ENCODE results near the gene NCAPG2.

DNA sequence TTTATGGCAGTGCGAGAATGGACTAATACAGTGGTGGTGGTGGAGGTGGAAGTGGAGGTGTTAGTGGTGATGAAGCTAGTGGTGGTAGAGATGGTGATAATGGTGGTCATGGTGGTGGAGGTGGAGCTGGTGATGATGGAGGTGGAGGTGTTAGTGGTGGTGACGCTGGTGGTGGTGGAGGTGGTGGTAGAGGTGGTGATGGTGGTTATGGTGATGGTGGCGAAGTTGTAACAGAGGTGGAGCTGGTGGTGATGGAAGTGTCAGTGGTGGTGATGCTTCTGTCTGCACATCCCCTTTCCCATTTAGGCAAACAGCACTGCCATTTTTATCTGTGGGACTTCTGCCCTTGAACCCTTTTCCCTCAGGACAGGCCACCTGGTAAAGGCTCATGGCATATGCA lies 109.5 kb downstream of the NCAPG2 start:
- TF ChIP-seq, protein P1, sequence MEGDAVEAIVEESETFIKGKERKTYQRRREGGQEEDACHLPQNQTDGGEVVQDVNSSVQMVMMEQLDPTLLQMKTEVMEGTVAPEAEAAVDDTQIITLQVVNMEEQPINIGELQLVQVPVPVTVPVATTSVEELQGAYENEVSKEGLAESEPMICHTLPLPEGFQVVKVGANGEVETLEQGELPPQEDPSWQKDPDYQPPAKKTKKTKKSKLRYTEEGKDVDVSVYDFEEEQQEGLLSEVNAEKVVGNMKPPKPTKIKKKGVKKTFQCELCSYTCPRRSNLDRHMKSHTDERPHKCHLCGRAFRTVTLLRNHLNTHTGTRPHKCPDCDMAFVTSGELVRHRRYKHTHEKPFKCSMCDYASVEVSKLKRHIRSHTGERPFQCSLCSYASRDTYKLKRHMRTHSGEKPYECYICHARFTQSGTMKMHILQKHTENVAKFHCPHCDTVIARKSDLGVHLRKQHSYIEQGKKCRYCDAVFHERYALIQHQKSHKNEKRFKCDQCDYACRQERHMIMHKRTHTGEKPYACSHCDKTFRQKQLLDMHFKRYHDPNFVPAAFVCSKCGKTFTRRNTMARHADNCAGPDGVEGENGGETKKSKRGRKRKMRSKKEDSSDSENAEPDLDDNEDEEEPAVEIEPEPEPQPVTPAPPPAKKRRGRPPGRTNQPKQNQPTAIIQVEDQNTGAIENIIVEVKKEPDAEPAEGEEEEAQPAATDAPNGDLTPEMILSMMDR (IDR thresholded peaks at IDR 0.05), result no peak
- TF ChIP-seq POLR2AphosphoS5 (IDR thresholded peaks at IDR 0.05) (no peak), POLR2A (IDR thresholded peaks at IDR 0.05; ENCODE audit: low read depth) (no peak)
